Sigmoid colon (tissue), 3 donors: ENCODE measurements around the gene NT5C1B.

Source experiments
- CTCF ChIP-seq, 4 experiments: fragments of 450-650 bp in 3 of 4; fragments of 200-600 bp in 1 of 4; IDR thresholded peaks; one replicate each; pipeline ENCODE4 v1.5.1; 2016 to 2019; ENCODE audit warnings: antibody characterized with exemption in 4 of 4, mild to moderate bottlenecking in 3 of 4, moderate library complexity in 2 of 4
- POLR2A ChIP-seq, 2 donors: fragments of 450-650 bp; IDR thresholded peaks; one replicate each; pipeline ENCODE4 v1.6.1; 2016; ENCODE audit warnings: antibody characterized with exemption in 2 of 2, mild to moderate bottlenecking in 2 of 2, moderate library complexity in 2 of 2

GRCh38 chr2:18605115-18605514 lies 15.7 kb upstream of the NT5C1B start:
- TF ChIP-seq CTCF (IDR thresholded peaks at IDR 0.05) (no peak), POLR2A (IDR thresholded peaks at IDR 0.05) (no peak)
